KBM-7 (cell line): ENCODE results near the gene MAPK4.
"Not testable (repeated sequence)": the region's sequence is repeated elsewhere in the genome, so short reads cannot be mapped to it uniquely, and the experiment has no call there.

Source experiments
- DNase-seq: peaks from one replicate; pipeline ENCODE4 v3.0.0-alpha.2; 2015
- in situ Hi-C: fragments of 300-500 bp; cut with MboI; formaldehyde crosslinking; loops from 2 replicates; pipeline ENCODE4 v1.14.3; 2020; ENCODE audit warnings: low sequenced_read_pairs, low pct_unique_long_range_greater_than_20kb, mixed read lengths

The MAPK4 gene

DNA sequence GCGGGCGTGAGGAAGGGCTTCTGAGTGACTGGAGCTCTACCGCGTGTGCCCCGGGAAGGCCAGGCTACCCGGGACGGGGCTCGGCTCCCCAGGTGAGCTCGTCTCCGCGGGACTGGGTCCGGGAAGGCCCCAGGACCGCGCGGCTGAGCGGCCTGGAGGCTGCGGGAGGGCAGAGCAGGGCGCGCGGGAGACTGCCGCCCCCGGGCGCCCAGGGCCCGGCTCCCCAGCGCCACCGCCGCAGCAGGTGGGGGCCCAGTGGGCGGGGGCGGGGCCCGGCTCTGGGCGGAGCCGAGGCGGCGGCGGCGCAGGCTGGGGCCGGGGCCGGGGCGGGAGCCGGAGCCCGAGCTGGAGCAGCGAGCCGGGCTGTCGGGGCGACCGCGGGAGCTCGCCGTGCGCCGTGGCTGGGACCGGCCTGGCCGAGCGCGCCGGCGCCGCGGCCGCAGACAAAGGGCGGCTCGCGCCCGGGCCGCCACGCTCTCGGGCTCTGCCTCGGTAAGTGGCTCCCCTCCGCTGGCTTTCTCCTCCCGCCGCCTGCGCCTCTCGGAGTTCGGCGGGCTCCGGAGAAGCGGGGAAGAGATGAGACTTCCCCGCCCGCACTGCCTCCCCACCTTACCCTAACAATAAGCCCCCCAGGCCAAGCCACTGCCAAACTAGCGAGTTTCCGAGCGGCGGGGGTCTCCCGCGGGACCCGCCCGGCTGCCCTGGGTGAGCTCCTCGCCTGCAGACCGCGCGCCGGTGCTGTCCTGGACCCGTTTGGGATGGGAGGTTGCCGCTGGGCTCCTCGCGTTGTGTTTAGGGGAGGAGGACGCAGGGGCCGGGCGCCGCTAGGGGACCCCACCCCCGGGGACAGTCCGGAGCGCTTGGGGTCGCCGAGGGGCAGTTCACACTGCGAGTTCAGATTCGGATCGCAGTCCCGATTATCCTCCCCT lies at the start of gene MAPK4:
Gene MAPK4, plus strand, starts transcription at position 336 of the 929 bp plus-strand sequence. CDS start 103,872 bp downstream, outside the sequence.
- in situ Hi-C loops = no loop called here
- DNase-seq = peak; percentile 24

DNA sequence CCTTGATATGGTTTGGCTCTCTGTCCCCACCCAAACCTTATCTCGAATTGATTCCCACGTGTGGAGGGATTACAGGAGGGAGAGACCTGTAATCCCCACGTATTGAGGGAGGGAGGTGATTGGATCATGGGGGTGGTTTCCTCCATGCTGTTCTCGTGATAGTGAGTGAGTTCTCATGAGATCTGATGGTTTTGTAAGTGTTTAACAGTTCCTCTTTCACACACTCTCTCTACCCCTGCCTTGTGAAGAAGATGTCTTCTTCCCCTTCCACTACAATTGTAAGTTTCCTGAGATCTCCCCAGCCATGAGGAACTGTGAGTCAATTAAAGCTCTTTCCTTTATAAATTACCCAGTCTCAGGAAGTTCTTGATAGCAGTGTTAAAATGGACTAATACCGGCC lies 42.6 kb upstream of the MAPK4 start:
- DNase-seq = not testable (repeated sequence)

DNA sequence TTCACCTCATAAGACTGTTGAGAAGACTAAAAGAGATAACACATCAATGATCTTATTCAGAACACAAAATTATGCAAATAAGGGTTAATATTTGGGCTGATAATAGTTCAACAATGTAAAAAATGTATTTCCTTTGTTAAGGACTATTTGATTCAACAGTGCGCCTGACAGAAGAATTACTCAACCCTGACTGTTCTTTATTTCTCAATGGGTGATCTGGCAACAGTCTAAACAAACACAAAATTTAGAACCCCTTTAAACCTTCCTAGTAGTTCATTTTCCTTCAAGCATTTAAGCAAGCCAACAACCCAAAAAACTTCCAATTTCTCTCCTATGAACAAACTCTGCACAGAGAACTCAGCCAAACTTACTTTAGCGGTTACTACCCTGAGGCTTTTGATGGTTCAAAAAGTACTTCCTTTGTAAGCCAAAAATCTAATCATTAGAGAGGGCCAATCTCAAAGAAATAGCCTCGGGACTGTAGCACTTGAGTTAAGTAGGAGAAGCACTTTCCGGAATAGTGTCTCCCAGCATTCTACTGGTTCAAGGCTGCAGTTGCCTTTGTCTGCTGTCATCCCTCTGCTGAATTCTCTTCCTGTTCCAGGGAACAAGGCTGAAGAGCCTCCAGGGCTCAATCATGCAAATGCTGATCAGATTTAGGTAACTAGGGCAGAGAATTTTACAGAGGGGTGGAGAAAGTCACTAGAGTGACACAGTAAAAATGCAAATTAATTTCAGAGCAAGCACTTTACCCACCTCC lies 40.9 kb upstream of the MAPK4 start:
- in situ Hi-C loops = no loop called here
- DNase-seq = no peak

More for the DNA sequence above, 42.6 kb upstream of the MAPK4 start:
- in situ Hi-C loops = not testable (repeated sequence)

DNA sequence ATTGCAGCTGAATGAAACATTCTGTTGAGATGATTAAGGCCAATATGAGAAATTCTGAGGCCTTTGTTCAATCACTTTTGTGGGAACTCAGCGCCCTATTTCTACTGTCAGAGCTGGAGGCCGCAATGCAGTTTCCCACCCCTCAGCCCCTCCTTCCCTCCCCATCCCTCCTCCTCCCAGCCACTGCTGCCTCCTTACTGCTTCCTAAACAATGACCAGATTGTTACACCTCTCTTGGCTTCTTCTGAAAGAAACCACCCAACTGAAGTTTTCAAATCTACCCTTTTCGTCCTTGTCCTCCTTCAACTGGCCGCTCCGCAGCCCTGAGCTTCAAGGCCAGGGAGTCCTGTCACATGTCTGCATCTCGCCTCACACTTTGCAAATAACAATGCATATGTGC lies 36.7 kb upstream of the MAPK4 start:
- no peak for DNase-seq
- in situ Hi-C loops = no loop called here

DNA sequence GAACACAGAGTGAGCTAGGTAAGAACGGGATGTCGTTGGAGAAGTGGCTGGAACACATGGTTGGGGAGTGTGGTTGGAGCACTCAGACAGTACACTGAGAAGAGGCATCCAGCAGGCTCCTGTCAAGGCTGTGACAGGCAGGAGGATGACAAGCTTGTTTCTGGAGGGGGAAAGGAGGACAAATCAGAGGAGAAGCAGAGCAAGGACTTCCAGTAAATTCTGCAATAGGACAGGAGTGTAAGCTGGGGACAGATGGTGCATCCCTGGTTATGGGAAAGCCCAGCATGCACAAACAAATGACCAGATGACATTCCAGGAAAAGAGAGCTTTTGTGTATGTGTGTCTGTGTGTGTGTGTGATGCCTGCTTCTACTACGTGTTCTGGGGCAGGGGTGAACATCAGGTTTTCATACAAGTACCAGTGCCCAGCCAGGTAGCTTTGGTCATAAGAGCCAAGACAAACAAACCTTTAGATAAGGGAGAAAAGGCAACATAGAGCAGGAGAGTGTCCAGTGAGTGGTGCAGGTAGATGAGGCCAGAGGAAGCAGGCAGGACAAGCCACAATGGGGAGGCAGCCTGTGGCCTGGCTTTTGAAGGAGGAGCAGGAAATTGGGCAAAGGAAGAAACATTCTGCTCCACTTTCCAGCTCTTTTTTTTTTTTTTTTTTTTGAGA lies 32.1 kb upstream of the MAPK4 start:
- DNase-seq = no peak
- in situ Hi-C loops = no loop called here

DNA sequence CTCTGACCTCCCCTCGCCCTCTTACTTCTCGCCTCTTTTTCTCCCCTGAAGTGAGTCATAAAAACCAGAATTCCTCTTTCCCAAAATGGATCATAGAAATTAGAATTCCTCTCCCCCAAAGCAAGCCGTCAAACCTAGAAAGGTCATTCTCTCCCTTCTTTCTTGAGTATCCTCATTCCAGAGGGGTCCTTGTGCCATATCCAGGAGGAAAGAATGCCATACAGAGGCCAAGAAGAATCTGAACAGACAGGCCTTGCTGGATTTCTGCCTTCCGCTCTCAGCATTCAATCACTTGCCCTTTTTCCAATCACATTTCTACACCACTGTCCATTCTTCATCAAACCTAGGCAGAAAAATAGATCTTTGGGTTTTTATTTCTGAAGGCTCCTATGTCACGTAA lies 31.1 kb upstream of the MAPK4 start:
- DNase-seq = no peak
- in situ Hi-C loops = no loop called here

DNA sequence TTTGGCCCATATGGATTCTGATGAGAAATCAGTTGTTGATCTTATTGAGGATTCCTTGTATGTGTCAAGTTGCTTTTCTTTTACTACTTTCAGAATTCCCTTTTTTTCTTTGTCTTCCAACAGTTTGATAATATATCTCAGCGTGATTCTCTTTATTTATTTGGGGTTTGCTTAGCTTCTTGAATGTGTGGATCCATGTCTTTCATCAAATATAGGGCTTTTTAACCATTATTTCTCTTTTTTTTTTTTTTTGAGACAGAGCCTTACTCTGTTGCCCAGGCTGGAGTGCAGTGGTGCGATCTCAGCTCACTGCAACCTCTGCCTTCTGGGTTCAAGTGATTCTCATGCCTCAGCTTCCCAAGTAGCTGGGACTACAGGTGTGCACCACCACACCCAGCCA lies 26.1 kb upstream of the MAPK4 start:
- DNase-seq, in situ Hi-C loops: not testable (repeated sequence)

DNA sequence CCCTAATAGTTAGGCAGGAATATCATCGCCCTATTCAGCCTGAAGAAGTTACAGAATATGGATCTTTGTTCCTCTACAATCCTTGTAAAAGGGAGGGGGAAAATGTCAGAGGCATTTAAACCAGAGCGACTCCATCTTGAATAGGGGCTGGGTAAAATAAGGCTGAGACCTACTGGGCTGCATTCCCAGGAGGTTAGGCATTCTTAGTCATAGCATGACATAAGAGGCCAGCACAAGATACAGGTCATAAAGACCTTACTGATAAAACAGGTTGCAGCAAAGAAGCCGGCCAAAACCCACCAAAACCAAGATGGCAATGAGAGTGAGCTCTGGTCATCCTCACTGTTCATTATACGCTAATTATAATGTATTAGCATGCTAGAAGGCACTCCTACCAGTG lies 15.4 kb upstream of the MAPK4 start:
- DNase-seq, in situ Hi-C loops: not testable (repeated sequence)

DNA sequence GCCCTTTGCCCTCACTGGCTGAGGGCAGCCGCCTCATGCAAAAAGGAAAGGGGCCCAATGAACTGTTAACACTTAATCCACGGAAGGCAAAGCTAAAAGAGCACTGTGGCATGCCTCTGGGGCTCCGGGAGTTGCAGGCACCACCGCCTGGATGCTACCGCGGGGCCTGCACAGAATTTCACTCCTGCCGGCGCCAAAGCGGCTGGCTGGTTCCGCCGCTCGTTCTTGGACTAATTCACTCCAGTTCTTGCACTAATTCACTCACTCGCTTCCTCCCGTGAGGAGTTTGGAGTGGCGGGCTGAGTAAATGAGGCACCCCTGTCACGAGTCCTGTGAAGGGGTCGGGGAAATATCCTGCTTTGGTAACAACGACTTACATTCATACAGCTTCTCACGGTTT lies 14.0 kb upstream of the MAPK4 start:
- in situ Hi-C loops = no loop called here
- no peak for DNase-seq

DNA sequence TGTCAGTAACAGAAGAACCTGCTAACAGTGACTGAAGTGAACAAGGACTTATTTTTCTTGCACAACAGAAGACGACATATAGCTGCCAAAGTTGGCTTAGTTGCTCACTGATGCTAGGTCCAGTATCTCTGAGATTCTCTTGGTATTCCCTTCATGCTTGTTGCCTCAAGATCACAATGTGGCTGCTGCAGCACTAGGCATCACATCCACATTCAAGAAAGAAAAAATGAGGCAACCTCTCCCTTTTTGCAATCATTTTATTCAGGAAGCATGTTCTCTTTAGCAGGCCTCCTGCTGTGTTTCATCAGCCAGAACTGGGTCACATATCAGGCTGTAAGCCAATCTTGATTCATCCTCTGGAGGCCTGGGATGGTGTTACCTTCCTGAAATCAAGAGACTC lies 11.7 kb upstream of the MAPK4 start:
- in situ Hi-C loops = no loop called here
- no peak for DNase-seq

DNA sequence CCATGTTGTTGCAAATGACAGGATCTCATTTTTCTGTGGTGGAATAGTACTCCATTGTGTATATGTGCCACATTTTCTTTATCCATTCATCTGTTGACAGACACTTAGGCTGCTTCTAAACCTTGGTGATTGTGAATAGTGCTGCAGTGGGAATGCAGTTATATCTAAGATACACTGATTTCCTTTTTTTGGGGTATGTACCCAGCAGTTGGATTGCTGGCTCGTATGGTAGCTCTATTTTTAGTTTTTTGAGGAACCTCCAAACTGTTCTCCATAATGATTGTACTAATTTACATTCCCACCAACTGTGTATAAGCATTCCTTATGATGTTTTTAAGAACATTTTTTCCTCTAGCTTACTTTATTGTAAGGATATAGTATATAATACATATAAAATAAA lies 8.2 kb upstream of the MAPK4 start:
- DNase-seq, in situ Hi-C loops: not testable (repeated sequence)

DNA sequence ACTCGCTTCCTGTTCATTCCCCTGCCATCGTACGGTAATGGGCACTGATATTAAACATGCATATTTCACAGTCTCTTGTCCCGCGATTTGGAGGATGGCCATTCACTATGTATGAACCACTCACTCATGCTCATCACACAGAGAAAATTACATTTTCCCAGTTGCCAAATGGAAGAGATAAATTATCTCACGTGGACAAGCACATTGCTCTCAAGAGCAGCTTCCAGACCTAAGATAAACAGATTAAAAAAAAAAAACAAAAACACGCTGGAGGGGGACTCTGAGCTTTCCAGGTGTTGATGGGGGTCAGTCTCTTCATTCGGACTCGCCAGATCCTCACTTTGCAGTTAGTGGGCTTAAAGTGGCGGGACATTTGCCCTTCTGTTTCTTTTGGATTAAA lies 1.7 kb upstream of the MAPK4 start:
- DNase-seq = no peak
- in situ Hi-C loops = no loop called here

DNA sequence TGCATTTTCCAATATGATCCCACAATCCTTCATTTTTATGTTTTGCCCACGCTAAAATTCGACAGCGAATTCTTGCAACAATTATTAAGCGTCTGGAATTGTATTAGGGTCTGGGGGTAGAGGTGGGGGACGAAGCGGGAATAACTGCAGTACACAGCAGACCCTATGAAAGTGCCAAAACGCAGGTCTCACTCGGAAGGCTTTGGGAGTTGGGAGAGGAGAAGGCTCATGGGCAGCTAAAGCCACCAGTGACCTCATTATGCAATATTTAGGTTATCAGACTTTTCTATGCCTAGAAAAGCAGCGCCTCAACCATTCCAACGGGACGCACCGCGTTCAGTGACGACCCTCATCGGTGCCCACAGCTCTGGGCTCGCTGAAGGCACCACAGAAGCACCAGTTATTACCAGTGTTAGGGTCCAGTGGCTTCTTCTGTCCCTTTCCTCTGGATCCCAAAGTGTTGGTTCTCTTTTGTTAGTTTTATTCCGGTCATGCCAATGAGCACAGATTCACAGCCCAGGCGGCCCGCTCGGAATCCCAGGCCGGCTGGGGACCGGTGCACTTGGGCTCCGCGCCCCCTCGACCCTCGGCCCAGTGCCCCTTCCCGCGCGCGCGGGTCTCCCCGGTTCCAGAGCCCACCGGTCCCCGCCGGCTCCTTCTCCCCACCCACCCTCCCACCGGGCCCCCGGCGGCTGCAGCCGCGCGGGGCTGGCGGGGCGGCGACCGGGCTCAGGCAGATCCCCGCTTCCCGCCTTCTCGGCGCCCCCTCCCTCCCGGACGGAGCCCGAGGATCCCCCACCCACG lies 737 bp upstream of the MAPK4 start:
- in situ Hi-C loops = no loop called here
- no peak for DNase-seq

DNA sequence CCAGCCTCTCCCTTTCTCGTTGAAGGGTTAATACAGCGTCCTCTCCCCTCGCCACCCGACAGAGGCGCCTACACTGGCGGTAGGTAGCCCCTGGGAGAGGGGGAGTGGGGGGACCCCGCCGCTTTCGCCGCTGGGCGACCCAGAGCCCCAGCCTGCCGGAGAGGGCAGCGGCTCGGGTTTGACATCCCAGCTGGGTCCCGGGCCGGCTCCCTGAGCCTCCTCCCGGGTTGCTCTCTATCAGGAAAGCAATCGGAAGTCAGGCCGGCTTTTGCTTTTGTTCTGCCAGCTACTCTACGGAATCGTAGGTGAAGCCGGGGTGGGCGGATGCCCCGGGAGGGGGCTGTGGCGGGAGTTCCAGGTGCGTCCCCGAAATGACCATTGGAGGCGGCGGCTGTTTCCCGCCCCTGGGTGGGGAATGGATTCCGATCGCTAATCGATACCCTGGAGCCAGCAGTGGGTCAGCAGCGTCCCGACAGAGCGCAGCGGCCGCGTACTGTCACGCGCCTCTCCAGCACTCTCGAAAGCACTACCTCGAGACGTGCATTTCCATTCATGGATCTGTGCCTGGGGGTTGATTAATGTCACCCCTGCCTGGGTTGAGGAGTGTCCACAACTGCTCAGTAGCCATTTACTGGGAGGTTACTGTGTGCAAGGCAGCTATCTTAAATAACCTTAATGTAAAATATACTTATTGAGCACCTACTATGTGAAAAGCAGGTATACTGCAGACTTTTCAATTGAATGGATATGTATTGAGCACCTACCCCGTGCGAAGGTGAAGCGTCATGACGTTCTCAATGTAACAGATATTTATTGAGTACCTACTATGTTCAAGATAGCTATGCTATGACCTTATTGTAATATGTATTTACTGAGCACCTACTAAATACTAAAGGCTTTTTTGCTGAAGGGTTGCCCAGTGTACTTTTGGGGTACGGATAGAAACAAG lies 1.1 kb downstream of the MAPK4 start:
- DNase-seq = peak; percentile 16
- in situ Hi-C loops = no loop called here

DNA sequence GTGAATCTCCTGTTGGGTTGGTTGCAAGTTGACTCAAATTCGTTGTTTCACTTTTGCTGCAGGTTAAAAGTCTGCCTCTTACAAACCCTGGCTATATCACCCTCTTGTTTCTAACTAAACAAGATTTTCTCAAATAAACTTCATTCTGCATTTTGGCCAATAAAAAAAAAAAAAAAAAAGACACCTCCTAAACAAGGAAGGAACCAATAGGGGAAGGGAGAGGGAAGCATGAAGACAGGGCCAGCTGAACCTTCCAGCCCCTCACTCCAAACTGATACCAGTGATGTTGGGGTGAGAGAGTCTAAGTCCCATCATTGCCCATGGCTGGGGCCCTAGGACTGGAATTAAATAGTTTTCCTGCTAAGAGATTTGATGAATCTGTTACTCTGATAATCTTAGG lies 2.4 kb downstream of the MAPK4 start:
- DNase-seq, in situ Hi-C loops: not testable (repeated sequence)

DNA sequence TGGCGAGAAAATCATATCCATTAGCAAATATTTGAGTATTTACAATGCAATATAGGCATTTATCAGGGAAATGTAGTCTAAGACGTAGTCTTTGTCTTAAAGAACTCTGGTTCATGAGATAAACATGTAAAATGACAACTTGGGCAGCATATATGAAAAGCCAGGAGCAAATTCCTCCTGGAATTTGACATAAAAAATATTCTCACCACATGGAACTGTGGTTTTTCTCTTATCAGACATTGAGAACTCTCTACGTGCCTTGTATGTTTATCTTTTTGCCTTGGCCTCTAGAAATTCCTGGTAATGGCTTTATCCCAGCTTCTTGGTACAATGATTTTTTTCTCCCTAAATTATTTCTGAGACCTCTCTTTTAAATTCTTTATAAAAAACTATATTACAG lies 2.8 kb downstream of the MAPK4 start:
- in situ Hi-C loops = no loop called here
- DNase-seq = no peak

DNA sequence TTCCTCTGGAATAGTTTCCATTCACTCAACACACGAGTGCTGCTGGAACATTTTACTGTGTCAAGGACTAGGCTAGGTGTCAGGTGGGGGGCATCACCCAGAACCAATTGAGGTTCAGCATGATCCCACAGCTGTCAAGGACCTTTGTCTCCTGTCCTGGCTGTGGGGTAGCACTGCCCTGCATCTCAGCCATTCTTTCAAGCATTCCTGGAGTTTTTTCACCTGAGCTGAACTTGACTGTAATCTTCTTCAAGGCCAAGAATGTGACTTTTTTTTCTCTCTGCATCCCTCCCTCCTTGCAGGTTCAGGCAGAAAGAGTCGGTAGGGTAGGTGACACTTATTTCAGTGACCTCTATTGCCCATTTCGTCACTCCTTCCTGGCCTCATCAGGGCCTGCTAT lies 3.5 kb downstream of the MAPK4 start:
- in situ Hi-C loops = no loop called here
- no peak for DNase-seq

DNA sequence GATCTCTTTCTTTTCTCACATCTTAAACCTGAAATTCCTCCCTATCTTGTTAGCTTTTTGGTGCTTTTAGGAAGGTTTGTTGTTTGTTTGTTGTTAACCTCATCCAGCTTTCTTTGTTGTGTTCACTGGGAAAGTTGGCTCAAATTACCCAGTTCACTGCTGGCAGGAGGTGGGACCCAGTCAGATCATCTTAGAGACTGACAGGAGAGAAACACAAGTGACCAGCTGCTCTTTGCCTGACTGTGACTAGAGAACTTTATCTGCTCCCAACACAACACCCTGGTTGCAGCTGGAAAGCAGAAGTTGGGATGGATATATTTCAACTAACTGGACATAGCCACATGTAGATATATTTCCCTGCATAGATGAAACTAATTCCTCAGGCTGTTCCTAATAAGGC lies 10.0 kb downstream of the MAPK4 start:
- DNase-seq = no peak
- in situ Hi-C loops = no loop called here
